ENCODE data around the gene ABCA6.

Gene ABCA6

DNA sequence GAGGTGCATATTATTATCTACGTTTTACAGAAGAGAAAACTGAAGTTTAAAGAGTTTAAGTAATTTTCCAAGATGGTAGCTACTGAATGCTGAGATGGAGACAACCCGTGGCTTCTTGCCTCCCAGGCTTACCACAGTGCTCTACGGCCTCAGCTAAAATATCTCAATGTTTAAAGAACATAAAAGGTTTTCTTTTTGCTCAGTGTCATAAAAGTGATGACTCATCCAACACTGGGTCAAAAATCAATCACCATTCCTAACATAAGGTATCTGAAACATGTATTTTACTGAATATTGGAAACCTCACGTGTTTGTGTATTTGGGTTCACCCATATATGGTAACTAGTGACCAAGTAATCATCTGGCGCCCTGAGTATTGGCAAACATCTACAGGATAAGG, 99.4 kb downstream of the ABCA6 start:
- DNase-seq (ENCODE audit: low read depth) = no peak
- TF ChIP-seq, protein P1, sequence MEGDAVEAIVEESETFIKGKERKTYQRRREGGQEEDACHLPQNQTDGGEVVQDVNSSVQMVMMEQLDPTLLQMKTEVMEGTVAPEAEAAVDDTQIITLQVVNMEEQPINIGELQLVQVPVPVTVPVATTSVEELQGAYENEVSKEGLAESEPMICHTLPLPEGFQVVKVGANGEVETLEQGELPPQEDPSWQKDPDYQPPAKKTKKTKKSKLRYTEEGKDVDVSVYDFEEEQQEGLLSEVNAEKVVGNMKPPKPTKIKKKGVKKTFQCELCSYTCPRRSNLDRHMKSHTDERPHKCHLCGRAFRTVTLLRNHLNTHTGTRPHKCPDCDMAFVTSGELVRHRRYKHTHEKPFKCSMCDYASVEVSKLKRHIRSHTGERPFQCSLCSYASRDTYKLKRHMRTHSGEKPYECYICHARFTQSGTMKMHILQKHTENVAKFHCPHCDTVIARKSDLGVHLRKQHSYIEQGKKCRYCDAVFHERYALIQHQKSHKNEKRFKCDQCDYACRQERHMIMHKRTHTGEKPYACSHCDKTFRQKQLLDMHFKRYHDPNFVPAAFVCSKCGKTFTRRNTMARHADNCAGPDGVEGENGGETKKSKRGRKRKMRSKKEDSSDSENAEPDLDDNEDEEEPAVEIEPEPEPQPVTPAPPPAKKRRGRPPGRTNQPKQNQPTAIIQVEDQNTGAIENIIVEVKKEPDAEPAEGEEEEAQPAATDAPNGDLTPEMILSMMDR (conservative IDR thresholded peaks at IDR 0.05; ENCODE audit: low read depth, low read length) = no peak
- H3K4me3 ChIP-seq (ENCODE audit: low read depth, low read length) = no peak overlapping the region

DNA sequence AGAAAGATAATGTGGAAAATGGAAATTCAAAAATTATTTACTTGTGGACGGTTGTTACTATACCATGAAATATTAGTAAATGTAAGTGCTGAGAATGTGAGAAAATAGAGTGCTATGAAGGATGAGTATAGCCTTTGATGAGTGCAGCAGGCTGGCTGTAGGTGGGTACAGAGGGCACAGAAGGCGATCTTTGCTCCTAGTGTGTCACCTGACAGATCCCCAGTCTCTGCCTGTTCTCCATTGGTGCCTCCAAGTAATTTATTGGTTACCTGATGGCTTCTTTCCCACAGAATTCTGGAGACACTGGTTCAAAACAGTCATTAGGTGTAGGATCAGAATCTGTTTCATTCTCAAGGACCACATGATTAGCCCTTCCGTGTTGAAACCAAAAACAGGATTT, 109.9 kb downstream of the ABCA6 start:
- TF ChIP-seq, protein P1 (conservative IDR thresholded peaks at IDR 0.05; ENCODE audit: low read depth, low read length) = no peak
- no peak overlapping the region for H3K4me3 ChIP-seq (ENCODE audit: low read depth, low read length)
- DNase-seq (ENCODE audit: low read depth) = no peak

DNA sequence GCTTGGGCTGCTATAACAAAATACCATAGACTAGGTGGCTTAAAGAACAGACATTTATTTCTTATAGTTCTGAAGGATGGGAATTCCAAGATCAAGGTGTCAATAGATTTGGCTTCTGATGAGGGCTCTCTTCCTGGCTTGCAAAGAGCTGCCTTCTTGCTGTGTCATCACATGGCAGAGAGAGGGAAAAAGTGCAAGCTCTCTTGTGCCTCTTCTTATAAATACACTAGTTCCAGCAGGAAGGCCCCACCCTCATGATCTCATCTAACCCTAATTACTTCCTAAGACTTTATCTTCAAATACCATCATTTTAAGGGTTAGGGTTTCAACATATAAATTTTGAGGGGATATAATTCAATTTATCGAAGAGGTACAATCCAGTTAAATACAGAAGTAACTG, 111.5 kb downstream of the ABCA6 start:
- no peak for DNase-seq (ENCODE audit: low read depth)
- H3K4me3 ChIP-seq (ENCODE audit: low read depth, low read length) = no peak overlapping the region
- TF ChIP-seq, protein P1 (conservative IDR thresholded peaks at IDR 0.05; ENCODE audit: low read depth, low read length) = no peak

Data from choroid plexus epithelial cell (primary cell).